Measurements from ENCODE around the gene PIK3CG.
"Not testable (repeated sequence)": the region's sequence is repeated elsewhere in the genome, so short reads cannot be mapped to it uniquely, and the experiment has no call there.

The PIK3CG gene

GRCh38 chr7:106891548-106892410, 26.7 kb downstream of the PIK3CG start:
- Histone ChIP-seq H3K4me2 (no peak overlapping the region), H3K27me3 (no peaks in the 10 kb centered on the region), H3K9me3 (replicated peaks in 1 of 11) (peaks cover 0 to 17% (median 12%) of the 10 kb centered on the region in 11 experiments; a peak in 20 of 22 replicates), H3K36me3 (peaks cover 97 to 100% (median 100%) of the 10 kb centered on the region in 11 experiments), H4K20me1 (peaks cover 0 to 91% (median 20%) of the 10 kb centered on the region in 11 experiments; a peak in 13 of 22 replicates), H3K9ac (no peak overlapping the region), H3K27ac (peak overlapping the region in 1 of 11 experiments; percentile 18; a peak in 1 of 22 replicates), H3K4me3 (no peak overlapping the region), H3K4me1 (peaks cover 26 to 59% (median 36%) of the 10 kb centered on the region in 10 experiments)
- TF ChIP-seq Cebpa-rat (IDR thresholded peaks at IDR 0.05), result no peak

- TF ChIP-seq Cebpa-rat (IDR thresholded peaks at IDR 0.05), result no peak
- Histone ChIP-seq H4K20me1 (peaks cover 0 to 89% (median 33%) of the 10 kb centered on the region in 11 experiments; a peak in 17 of 22 replicates), H3K4me2 (peak overlapping the region in 5 of 11 experiments; percentile 24 to 55 (median 51); a peak in 10 of 22 replicates)
These were observed 28.5 kb downstream of the PIK3CG start for GRCh38 chr7:106893591-106893990.

GRCh38 chr7:106895246-106895864, 30.3 kb downstream of the PIK3CG start:
- Histone ChIP-seq H3K27ac (peak overlapping the region in 8 of 11 experiments; percentile 2 to 50 (median 26); a peak in 9 of 22 replicates), H3K9me3 (replicated peaks in 1 of 11) (peaks cover 11 to 37% (median 27%) of the 10 kb centered on the region in 11 experiments), H3K36me3 (peaks cover 91 to 100% (median 99%) of the 10 kb centered on the region in 11 experiments), H3K4me3 (no peak overlapping the region), H3K4me2 (peak overlapping the region; percentile 8 to 58 (median 50); a peak in 18 of 22 replicates), H3K4me1 (peaks cover 22 to 58% (median 36%) of the 10 kb centered on the region in 10 experiments), H3K27me3 (no peaks in the 10 kb centered on the region), H4K20me1 (peaks cover 2 to 89% (median 50%) of the 10 kb centered on the region in 11 experiments; a peak in 19 of 22 replicates), H3K9ac (no peak overlapping the region)
- TF ChIP-seq Cebpa-rat (IDR thresholded peaks at IDR 0.05), result no peak

More at GRCh38 chr7:106893591-106893990, 28.5 kb downstream of the PIK3CG start:
- Histone ChIP-seq H3K27ac (peak overlapping the region in 1 of 11 experiments; percentile 8; a peak in 1 of 22 replicates), H3K36me3 (peaks cover 97 to 100% (median 100%) of the 10 kb centered on the region in 11 experiments), H3K27me3 (no peaks in the 10 kb centered on the region), H3K4me3 (no peak overlapping the region), H3K9ac (no peak overlapping the region), H3K4me1 (peaks cover 22 to 49% (median 36%) of the 10 kb centered on the region in 10 experiments), H3K9me3 (replicated peaks in 1 of 11) (peaks cover 11 to 35% (median 26%) of the 10 kb centered on the region in 11 experiments)

GRCh38 chr7:106896231-106896630, 31.1 kb downstream of the PIK3CG start:
- TF ChIP-seq Cebpa-rat (IDR thresholded peaks at IDR 0.05), result no peak
- H3K4me1 ChIP-seq, result peaks cover 22 to 60% (median 36%) of the 10 kb centered on the region in 10 experiments

GRCh38 chr7:106897553-106897952, 32.5 kb downstream of the PIK3CG start:
- Histone ChIP-seq H4K20me1 (peaks cover 21 to 93% (median 67%) of the 10 kb centered on the region in 11 experiments; a peak in 21 of 22 replicates), H3K36me3 (peaks cover 90 to 100% (median 99%) of the 10 kb centered on the region in 11 experiments), H3K9me3 (replicated peaks in 1 of 11) (peaks cover 11 to 37% (median 27%) of the 10 kb centered on the region in 11 experiments), H3K4me1 (peaks cover 22 to 57% (median 32%) of the 10 kb centered on the region in 10 experiments)
- not testable (repeated sequence) for H3K4me2 ChIP-seq, H3K27me3 ChIP-seq, H3K4me3 ChIP-seq, H3K27ac ChIP-seq, H3K9ac ChIP-seq

More at GRCh38 chr7:106896231-106896630, 31.1 kb downstream of the PIK3CG start:
- peaks cover 11 to 89% (median 54%) of the 10 kb centered on the region in 11 experiments; a peak in 19 of 22 replicates for H4K20me1 ChIP-seq
- H3K36me3 ChIP-seq, result peaks cover 91 to 100% (median 99%) of the 10 kb centered on the region in 11 experiments
- no peak overlapping the region for H3K27ac ChIP-seq
- H3K4me3 ChIP-seq, result no peak overlapping the region
- no peak overlapping the region for H3K9ac ChIP-seq
- no peak overlapping the region for H3K4me2 ChIP-seq
- no peaks in the 10 kb centered on the region for H3K27me3 ChIP-seq
- H3K9me3 ChIP-seq (replicated peaks in 1 of 11), result peaks cover 11 to 37% (median 27%) of the 10 kb centered on the region in 11 experiments

GRCh38 chr7:106898967-106899366, 33.9 kb downstream of the PIK3CG start:
- Histone ChIP-seq H3K9me3 (replicated peaks in 1 of 11) (peaks cover 11 to 37% (median 27%) of the 10 kb centered on the region in 11 experiments), H3K36me3 (peaks cover 84 to 98% (median 96%) of the 10 kb centered on the region in 11 experiments), H4K20me1 (peaks cover 21 to 97% (median 75%) of the 10 kb centered on the region in 11 experiments; a peak in 21 of 22 replicates), H3K4me1 (peaks cover 14 to 43% (median 20%) of the 10 kb centered on the region in 10 experiments)
- not testable (repeated sequence) for H3K4me2 ChIP-seq, H3K27ac ChIP-seq, H3K4me3 ChIP-seq, H3K9ac ChIP-seq, H3K27me3 ChIP-seq

GRCh38 chr7:106901828-106902441, 36.9 kb downstream of the PIK3CG start:
- no peak overlapping the region for H3K4me3 ChIP-seq
- peaks cover 0 to 27% (median 4%) of the 10 kb centered on the region in 10 experiments; a peak in 10 of 20 replicates for H3K4me1 ChIP-seq
- peaks cover 80 to 97% (median 94%) of the 10 kb centered on the region in 11 experiments for H3K36me3 ChIP-seq
- H3K4me2 ChIP-seq, result peak overlapping the region in 4 of 11 experiments; percentile 6 to 44 (median 34); a peak in 5 of 22 replicates
- H4K20me1 ChIP-seq, result peaks cover 19 to 95% (median 74%) of the 10 kb centered on the region in 11 experiments; a peak in 21 of 22 replicates
- peak in 1 of 11 experiments; percentile 24; a peak in 1 of 22 replicates for TF ChIP-seq Cebpa-rat (IDR thresholded peaks at IDR 0.05)
- peaks cover 7 to 23% (median 12%) of the 10 kb centered on the region in 11 experiments for H3K9me3 ChIP-seq (replicated peaks in 1 of 11)
- peak overlapping the region in 5 of 11 experiments; percentile 13 to 47 (median 34); a peak in 7 of 22 replicates for H3K27ac ChIP-seq
- no peak overlapping the region for H3K9ac ChIP-seq
- H3K27me3 ChIP-seq, result no peaks in the 10 kb centered on the region

- no peak overlapping the region for H3K4me2 ChIP-seq
- H3K9ac ChIP-seq, result no peak overlapping the region
- TF ChIP-seq Cebpa-rat (IDR thresholded peaks at IDR 0.05), result no peak
- peaks cover 12 to 84% (median 41%) of the 10 kb centered on the region in 11 experiments; a peak in 21 of 22 replicates for H4K20me1 ChIP-seq
- no peaks in the 10 kb centered on the region for H3K27me3 ChIP-seq
- no peak overlapping the region for H3K27ac ChIP-seq
- H3K4me1 ChIP-seq, result peaks cover 0 to 14% (median 4%) of the 10 kb centered on the region in 10 experiments; a peak in 10 of 20 replicates
- H3K4me3 ChIP-seq, result no peak overlapping the region
- H3K9me3 ChIP-seq (replicated peaks in 1 of 11), result no peaks in the 10 kb centered on the region
- peaks cover 71 to 92% (median 82%) of the 10 kb centered on the region in 11 experiments for H3K36me3 ChIP-seq
These were observed 40.7 kb downstream of the PIK3CG start for GRCh38 chr7:106905734-106906133.
